ENCODE results near the gene CUTA.

- TF ChIP-seq JUND (IDR thresholded peaks at IDR 0.05), result no peak
- TF ChIP-seq, protein P1, sequence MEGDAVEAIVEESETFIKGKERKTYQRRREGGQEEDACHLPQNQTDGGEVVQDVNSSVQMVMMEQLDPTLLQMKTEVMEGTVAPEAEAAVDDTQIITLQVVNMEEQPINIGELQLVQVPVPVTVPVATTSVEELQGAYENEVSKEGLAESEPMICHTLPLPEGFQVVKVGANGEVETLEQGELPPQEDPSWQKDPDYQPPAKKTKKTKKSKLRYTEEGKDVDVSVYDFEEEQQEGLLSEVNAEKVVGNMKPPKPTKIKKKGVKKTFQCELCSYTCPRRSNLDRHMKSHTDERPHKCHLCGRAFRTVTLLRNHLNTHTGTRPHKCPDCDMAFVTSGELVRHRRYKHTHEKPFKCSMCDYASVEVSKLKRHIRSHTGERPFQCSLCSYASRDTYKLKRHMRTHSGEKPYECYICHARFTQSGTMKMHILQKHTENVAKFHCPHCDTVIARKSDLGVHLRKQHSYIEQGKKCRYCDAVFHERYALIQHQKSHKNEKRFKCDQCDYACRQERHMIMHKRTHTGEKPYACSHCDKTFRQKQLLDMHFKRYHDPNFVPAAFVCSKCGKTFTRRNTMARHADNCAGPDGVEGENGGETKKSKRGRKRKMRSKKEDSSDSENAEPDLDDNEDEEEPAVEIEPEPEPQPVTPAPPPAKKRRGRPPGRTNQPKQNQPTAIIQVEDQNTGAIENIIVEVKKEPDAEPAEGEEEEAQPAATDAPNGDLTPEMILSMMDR (IDR thresholded peaks at IDR 0.05), result no peak
- TF ChIP-seq TAF1 (IDR thresholded peaks at IDR 0.05; ENCODE audit: borderline replicate concordance, low read depth, low read length), result no peak
- TF ChIP-seq YY1 (IDR thresholded peaks at IDR 0.05; ENCODE audit: low read depth), result no peak
- TF ChIP-seq CHD2 (IDR thresholded peaks at IDR 0.05; ENCODE audit: low read length, partially characterized antibody), result no peak
- no peak for TF ChIP-seq EP300 (IDR thresholded peaks at IDR 0.05; ENCODE audit: borderline replicate concordance in 1 of 2, low read depth in 1 of 2, low read length in 1 of 2)
- no peak for TF ChIP-seq MEF2A (IDR thresholded peaks at IDR 0.05; ENCODE audit: borderline replicate concordance, low read depth)
- TF ChIP-seq FOSL2 (IDR thresholded peaks at IDR 0.05; ENCODE audit: borderline replicate concordance, low read depth), result no peak
- TF ChIP-seq GABPA (IDR thresholded peaks at IDR 0.05; ENCODE audit: low read depth), result no peak
These were observed 27.3 kb upstream of the CUTA start for GRCh38 chr6:33445119-33445603.

Measured in SK-N-SH (cell line).